Body of pancreas (tissue), 4 donors: Measurements from ENCODE around the gene WASL.

Source experiments
- POLR2A ChIP-seq, 3 donors: fragments of 450-650 bp; IDR thresholded peaks; one replicate each; pipeline ENCODE4 v1.6.1; 2016; ENCODE audit warnings: antibody characterized with exemption in 3 of 3, mild to moderate bottlenecking in 2 of 3
- TF ChIP-seq, protein P1 (sequence below), 7 experiments: fragments of 450-650 bp in 4 of 7; fragments of 200-600 bp in 3 of 7; sonication (generic) in 3 of 7; IDR thresholded peaks; one replicate each; pipeline ENCODE4 v1.5.1; 2016 to 2019; ENCODE audit warnings: antibody characterized with exemption in 7 of 7

DNA sequence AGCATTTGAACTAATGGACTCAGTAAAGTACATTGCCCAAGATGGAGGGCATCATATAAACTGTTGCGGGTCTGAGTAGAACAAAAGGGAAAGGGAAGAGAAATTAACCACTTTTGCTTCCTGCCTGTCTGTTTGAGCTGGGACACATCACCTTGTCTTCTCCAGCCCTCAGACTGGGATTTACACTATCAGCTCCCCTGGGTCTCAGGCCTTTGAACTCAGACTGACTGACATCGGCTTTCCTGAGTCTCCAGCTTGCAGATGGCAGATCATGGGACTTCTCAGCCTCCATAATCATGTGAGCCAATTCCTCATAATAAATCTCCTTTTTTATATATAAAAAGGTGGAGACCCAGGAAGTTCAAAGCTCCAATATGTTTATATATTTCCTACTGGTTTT lies 23.0 kb upstream of the WASL start:
- TF ChIP-seq, protein P1, sequence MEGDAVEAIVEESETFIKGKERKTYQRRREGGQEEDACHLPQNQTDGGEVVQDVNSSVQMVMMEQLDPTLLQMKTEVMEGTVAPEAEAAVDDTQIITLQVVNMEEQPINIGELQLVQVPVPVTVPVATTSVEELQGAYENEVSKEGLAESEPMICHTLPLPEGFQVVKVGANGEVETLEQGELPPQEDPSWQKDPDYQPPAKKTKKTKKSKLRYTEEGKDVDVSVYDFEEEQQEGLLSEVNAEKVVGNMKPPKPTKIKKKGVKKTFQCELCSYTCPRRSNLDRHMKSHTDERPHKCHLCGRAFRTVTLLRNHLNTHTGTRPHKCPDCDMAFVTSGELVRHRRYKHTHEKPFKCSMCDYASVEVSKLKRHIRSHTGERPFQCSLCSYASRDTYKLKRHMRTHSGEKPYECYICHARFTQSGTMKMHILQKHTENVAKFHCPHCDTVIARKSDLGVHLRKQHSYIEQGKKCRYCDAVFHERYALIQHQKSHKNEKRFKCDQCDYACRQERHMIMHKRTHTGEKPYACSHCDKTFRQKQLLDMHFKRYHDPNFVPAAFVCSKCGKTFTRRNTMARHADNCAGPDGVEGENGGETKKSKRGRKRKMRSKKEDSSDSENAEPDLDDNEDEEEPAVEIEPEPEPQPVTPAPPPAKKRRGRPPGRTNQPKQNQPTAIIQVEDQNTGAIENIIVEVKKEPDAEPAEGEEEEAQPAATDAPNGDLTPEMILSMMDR (IDR thresholded peaks at IDR 0.05): no peak
- no peak for TF ChIP-seq POLR2A (IDR thresholded peaks at IDR 0.05)
